Endothelial cell (in vitro differentiated cells): ENCODE data around the gene SDK2. TPM values are rescaled to one million over a fixed set of nuclear protein-coding genes. Genes with fewer than 3 reads are reported as not detected.
"Not testable (repeated sequence)": the region's sequence is repeated elsewhere in the genome, so short reads cannot be mapped to it uniquely, and the experiment has no call there.

Experiments used
- DNase-seq: peaks from one replicate; pipeline ENCODE4 v3.0.0; 2021; ENCODE audit warnings: low spot score
- H3K27ac Mint-ChIP-seq: one replicate; pipeline ENCODE4 v1.8.0; 2021; ENCODE audit warnings: mixed read lengths, inconsistent platforms; ENCODE audit not compliant: unreplicated experiment
- H3K27me3 Mint-ChIP-seq: one replicate; pipeline ENCODE4 v1.8.0; 2021; ENCODE audit warnings: mild to moderate bottlenecking, moderate library complexity, mixed read lengths, inconsistent platforms; ENCODE audit not compliant: unreplicated experiment
- H3K36me3 Mint-ChIP-seq: one replicate; pipeline ENCODE4 v1.8.0; 2021; ENCODE audit warnings: mild to moderate bottlenecking, low read depth, mixed read lengths, inconsistent platforms; ENCODE audit not compliant: unreplicated experiment
- H3K4me1 Mint-ChIP-seq: one replicate; pipeline ENCODE4 v1.8.0; 2021; ENCODE audit warnings: mild to moderate bottlenecking, mixed read lengths, inconsistent platforms; ENCODE audit not compliant: unreplicated experiment
- H3K4me3 Mint-ChIP-seq: one replicate; pipeline ENCODE4 v1.8.0; 2021; ENCODE audit warnings: mild to moderate bottlenecking, mixed read lengths, inconsistent platforms; ENCODE audit not compliant: unreplicated experiment
- H3K9me3 Mint-ChIP-seq: one replicate; pipeline ENCODE4 v1.8.0; 2021; ENCODE audit warnings: mixed read lengths, inconsistent platforms; ENCODE audit not compliant: unreplicated experiment
- total RNA-seq: library from RNA; stranded (reverse); fragmentation: NEBNext Ultra II Directional; extraction: Animal tissue kit (Norgen Biotek cat#: 25700); gene quantifications from one replicate; pipeline ENCODE4 v1.2.1, GENCODE V29; 2021; ENCODE audit not compliant: unreplicated experiment
- TF ChIP-seq, protein P1 (sequence below): fragments of 200-600 bp; sonication (generic); IDR thresholded peaks from one replicate; pipeline ENCODE4 v1.5.0; 2021; ENCODE audit warnings: antibody characterized with exemption; ENCODE audit not compliant: unreplicated experiment

The SDK2 gene
- total RNA-seq, 1 donor from 2014 or later = 2.4 TPM

DNA sequence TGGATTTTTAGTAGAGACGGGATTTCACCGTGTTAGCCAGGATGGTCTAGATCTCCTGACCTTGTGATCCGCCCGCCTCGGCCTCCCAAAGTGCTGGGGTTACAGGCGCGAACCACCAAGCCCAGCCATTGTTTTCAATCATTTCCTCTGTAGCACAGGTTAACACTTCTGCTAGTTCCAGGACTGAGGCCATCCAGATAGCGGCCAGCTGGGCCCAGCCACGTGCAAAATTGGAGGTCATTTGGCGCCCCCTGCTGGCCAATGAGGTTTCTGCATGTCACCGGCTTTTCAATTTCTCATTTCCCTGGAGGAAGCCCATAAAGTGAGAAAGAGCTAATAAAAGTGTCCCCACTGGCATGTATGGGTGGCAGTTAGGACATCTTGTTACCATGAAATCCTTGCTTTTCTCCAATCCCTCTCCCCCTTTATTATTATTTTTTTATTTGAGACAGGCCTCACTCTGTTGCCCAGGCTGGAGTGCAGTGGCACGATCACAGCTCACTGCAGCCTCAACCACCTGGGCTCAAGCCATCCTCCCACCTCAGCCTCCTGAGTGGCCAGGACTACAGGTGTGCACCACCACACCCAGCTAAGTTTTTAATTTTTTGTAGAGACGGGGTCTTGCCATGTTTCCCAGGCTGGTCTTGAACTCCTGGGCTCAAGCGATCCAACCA, 274.3 kb downstream of the SDK2 start:
- H3K27me3 Mint-ChIP-seq, H3K9me3 Mint-ChIP-seq, H3K36me3 Mint-ChIP-seq, H3K27ac Mint-ChIP-seq, H3K4me3 Mint-ChIP-seq: not testable (repeated sequence)
- peak; percentile 89 for DNase-seq
- TF ChIP-seq, protein P1, sequence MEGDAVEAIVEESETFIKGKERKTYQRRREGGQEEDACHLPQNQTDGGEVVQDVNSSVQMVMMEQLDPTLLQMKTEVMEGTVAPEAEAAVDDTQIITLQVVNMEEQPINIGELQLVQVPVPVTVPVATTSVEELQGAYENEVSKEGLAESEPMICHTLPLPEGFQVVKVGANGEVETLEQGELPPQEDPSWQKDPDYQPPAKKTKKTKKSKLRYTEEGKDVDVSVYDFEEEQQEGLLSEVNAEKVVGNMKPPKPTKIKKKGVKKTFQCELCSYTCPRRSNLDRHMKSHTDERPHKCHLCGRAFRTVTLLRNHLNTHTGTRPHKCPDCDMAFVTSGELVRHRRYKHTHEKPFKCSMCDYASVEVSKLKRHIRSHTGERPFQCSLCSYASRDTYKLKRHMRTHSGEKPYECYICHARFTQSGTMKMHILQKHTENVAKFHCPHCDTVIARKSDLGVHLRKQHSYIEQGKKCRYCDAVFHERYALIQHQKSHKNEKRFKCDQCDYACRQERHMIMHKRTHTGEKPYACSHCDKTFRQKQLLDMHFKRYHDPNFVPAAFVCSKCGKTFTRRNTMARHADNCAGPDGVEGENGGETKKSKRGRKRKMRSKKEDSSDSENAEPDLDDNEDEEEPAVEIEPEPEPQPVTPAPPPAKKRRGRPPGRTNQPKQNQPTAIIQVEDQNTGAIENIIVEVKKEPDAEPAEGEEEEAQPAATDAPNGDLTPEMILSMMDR = peak; percentile 99
- peaks cover 14% of the 10 kb centered on the region for H3K4me1 Mint-ChIP-seq

DNA sequence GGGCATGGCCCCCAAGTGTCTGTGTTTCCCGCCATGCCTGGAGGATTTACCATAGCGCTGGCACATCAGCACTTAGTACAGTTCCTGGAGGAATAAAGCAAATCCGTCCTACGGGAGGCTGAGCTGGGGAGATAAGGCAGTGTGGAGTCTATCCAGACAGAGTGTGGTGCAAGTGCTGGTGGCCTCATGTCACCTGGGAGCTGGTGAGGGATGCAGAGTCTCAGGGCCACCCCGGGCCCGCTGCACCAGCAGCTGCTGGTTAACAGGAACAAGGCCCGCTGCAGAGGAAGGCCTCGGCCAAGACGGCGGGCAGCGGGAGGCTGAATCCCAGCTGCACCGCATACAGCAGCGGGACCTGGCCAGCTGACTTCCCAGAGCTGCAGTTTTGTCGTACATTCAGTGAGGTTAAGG, 275.1 kb downstream of the SDK2 start:
- H3K36me3 Mint-ChIP-seq = no peaks in the 10 kb centered on the region
- H3K27ac Mint-ChIP-seq = no peak overlapping the region
- H3K9me3 Mint-ChIP-seq = no peaks in the 10 kb centered on the region
- no peak for DNase-seq
- TF ChIP-seq, protein P1 = no peak
- no peak overlapping the region for H3K4me3 Mint-ChIP-seq
- H3K27me3 Mint-ChIP-seq = no peaks in the 10 kb centered on the region
- H3K4me1 Mint-ChIP-seq = peaks cover 15% of the 10 kb centered on the region

DNA sequence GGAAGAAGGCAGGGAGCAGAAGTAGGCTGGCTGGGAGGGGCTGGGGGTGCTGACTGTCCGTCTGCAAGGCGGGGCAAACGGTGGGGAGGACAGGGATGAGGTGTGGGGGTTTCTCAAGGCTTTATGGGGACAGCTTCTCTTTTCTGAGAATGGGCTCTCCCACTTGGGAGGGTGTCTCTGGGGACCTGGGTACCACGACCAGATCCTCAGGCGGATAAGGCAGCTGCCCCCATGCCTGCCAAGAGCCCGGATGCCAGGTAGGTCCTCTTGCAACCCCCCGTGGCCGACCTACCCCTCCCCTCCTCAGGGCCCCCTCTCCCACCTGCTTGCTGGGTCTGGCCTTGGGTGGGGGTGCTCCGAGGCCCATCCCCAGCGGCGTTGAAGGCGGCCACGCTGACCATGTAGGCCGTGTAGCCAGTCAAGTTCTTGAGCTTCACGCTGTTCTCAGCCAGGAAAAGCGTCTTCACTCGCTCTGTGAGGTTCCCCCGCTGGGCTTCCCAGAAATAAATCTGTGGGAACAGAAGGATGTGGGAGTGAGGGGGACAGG, 276.1 kb downstream of the SDK2 start:
- Mint-ChIP-seq H3K9me3 (no peaks in the 10 kb centered on the region), H3K27ac (no peak overlapping the region), H3K4me1 (peaks cover 15% of the 10 kb centered on the region), H3K27me3 (no peaks in the 10 kb centered on the region), H3K4me3 (no peak overlapping the region), H3K36me3 (no peaks in the 10 kb centered on the region)
- DNase-seq = no peak
- TF ChIP-seq, protein P1 = no peak

DNA sequence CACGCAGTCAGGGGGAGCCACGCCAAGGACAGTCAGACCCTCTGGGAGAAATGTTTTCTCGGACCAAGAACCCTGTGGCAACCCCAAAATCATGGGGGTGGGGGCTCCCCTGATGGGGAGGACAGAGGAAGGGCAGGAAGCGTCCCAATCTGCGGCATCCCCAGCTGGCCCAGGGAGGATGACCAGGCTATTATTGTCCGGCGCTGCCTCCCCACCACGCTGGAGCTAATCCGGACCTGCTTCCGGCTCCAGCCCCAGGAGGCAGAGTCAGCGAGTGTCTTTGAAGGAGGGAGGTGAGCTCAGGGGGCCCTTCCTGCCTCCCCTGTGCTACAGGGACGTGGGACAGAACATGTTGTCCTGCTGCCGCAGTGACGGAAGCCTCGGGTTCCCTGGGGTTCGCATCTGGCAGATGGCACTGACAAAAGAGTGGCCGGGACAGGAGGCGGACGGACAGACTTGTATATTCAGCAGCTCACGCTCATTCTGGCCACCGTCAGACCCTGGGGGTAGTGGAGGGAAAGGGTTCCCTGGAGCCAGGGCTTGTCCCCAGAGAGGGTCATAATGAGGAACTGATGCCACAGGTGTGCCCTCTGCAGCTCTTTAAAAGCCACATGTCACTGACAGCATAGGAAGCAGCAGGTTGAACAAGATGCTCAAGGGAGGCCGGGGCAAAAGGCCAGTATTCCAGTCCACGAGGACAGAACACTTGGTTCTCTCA, 278.2 kb downstream of the SDK2 start:
- no peak for DNase-seq
- no peaks in the 10 kb centered on the region for H3K36me3 Mint-ChIP-seq
- no peaks in the 10 kb centered on the region for H3K27me3 Mint-ChIP-seq
- H3K27ac Mint-ChIP-seq = no peak overlapping the region
- H3K9me3 Mint-ChIP-seq = no peaks in the 10 kb centered on the region
- TF ChIP-seq, protein P1 = no peak
- H3K4me3 Mint-ChIP-seq = no peak overlapping the region
- peaks cover 18% of the 10 kb centered on the region for H3K4me1 Mint-ChIP-seq
